Thymus (tissue), 11 donors: ENCODE results near the gene GGPS1. TPM values are rescaled to one million over a fixed set of nuclear protein-coding genes. Genes with fewer than 3 reads are reported as not detected.
"Not testable (repeated sequence)": the region's sequence is repeated elsewhere in the genome, so short reads cannot be mapped to it uniquely, and the experiment has no call there.

Experiments
- DNase-seq, 9 donors: peaks; one replicate each; pipeline ENCODE4 v3.0.0-alpha.2; 2013; ENCODE audit warnings: low spot score in 9 of 9, low read depth in 6 of 9, missing footprints in 1 of 9
- H3K27ac ChIP-seq, 2 donors: one replicate each; pipeline ENCODE4 v1.5.1; 2013; ENCODE audit warnings: control low read depth in 1 of 2, low read depth in 1 of 2, low read length in 1 of 2, mild to moderate bottlenecking in 1 of 2, moderate library complexity in 1 of 2
- H3K27me3 ChIP-seq, 2 donors: one replicate each; pipeline ENCODE4 v1.5.1; 2013; ENCODE audit warnings: low read length in 1 of 2; ENCODE audit not compliant: control insufficient read depth in 2 of 2, insufficient read depth in 1 of 2
- H3K36me3 ChIP-seq, 2 donors: one replicate each; pipeline ENCODE4 v1.5.1; 2013; ENCODE audit warnings: low read length in 1 of 2, mild to moderate bottlenecking in 1 of 2, moderate library complexity in 1 of 2; ENCODE audit not compliant: control insufficient read depth in 2 of 2, insufficient read depth in 2 of 2
- H3K4me1 ChIP-seq, 2 donors: one replicate each; pipeline ENCODE4 v1.5.1; 2013; ENCODE audit warnings: low read length in 2 of 2; ENCODE audit not compliant: control insufficient read depth in 2 of 2, insufficient read depth in 2 of 2
- H3K4me3 ChIP-seq, 2 donors: one replicate each; pipeline ENCODE4 v1.5.1; 2013; ENCODE audit warnings: low read length in 2 of 2, control low read depth in 1 of 2, mild to moderate bottlenecking in 1 of 2
- H3K9me3 ChIP-seq, 2 donors: one replicate each; pipeline ENCODE4 v1.5.1; 2013; ENCODE audit warnings: low read length in 1 of 2, mild to moderate bottlenecking in 1 of 2; ENCODE audit not compliant: control insufficient read depth in 2 of 2, insufficient read depth in 1 of 2
- WGBS: extraction: QIAGEN DNeasy Blood & Tissue Kit; methylation state at CpG from one replicate; pipeline ENCODE4 v1.1.7; 2013; 5-methylcytosine and 5-hydroxymethylcytosine counted together
- polyA plus RNA-seq: library from polyadenylated mRNA; stranded (reverse); fragments of 200-250 nt; gene quantifications from one replicate; pipeline ENCODE4 v1.2.3, GENCODE V29; 2013
- total RNA-seq: library from RNA; stranded (reverse); fragments of 120-200 nt; gene quantifications from one replicate; pipeline ENCODE4 v1.2.4, GENCODE V29; 2013
- donor health status: healthy.

Gene GGPS1
- total and polyA plus RNA-seq, 2 donors: 29.8 to 44.1 TPM

DNA sequence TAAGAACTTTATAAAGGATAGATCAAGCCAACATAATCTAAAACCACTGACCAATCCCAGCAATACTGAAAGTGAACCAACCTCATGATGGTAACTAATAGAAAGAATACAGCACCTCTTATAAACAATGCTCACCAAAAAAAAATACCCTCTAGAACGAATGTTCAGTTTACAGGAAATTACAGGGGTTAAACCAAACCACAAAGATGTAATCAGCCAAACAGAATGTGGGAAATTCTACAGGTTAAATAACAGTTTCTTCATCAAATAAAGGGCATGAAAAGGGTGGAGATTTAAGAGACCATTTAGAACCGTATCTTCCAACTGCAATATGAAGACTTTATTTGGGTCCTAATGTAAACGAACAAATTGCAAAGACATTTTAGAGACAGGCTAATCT, 30.8 kb upstream of the GGPS1 start:
- H3K27me3 ChIP-seq: no peaks in the 10 kb centered on the region
- peak in 5 of 9 donors; percentile 33 to 76 (median 45) for DNase-seq
- 3% methylated on average over 3 of the region's 3 CpGs for WGBS
- H3K4me1 ChIP-seq: peaks cover 12 to 19% of the 10 kb centered on the region in 2 donors
- H3K4me3 ChIP-seq: no peak overlapping the region
- no peaks in the 10 kb centered on the region for H3K36me3 ChIP-seq
- H3K9me3 ChIP-seq: peaks cover 0 to 13% of the 10 kb centered on the region in 2 donors
- peak overlapping the region in 1 of 2 donors; percentile 52 for H3K27ac ChIP-seq

DNA sequence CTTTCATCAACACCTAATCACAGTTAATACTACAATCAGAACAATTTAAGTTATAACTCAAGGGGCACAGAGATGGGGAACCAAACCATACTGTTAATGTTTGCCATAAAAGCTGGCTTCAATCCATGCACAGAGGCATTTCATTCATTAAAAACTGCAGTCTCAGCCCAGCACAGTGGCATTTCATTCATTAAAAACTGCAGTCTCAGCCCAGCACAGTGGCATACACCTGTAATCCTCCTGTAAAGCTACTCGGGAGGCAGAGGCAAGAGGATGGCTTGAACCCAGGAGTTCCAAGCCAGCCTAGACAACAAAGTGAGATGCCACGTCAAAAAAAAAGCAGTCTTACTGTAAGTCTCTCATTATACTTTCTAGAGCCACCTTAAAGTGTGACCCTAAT, 29.6 kb upstream of the GGPS1 start:
- Histone ChIP-seq H3K27me3 (no peaks in the 10 kb centered on the region), H3K4me1 (peaks cover 12 to 19% of the 10 kb centered on the region in 2 donors), H3K9me3 (peaks cover 0 to 13% of the 10 kb centered on the region in 2 donors), H3K4me3 (no peak overlapping the region), H3K36me3 (no peaks in the 10 kb centered on the region), H3K27ac (no peak overlapping the region)
- WGBS: 10% methylated on average over 2 of the region's 2 CpGs
- DNase-seq: peak in 1 of 9 donors; percentile 37

DNA sequence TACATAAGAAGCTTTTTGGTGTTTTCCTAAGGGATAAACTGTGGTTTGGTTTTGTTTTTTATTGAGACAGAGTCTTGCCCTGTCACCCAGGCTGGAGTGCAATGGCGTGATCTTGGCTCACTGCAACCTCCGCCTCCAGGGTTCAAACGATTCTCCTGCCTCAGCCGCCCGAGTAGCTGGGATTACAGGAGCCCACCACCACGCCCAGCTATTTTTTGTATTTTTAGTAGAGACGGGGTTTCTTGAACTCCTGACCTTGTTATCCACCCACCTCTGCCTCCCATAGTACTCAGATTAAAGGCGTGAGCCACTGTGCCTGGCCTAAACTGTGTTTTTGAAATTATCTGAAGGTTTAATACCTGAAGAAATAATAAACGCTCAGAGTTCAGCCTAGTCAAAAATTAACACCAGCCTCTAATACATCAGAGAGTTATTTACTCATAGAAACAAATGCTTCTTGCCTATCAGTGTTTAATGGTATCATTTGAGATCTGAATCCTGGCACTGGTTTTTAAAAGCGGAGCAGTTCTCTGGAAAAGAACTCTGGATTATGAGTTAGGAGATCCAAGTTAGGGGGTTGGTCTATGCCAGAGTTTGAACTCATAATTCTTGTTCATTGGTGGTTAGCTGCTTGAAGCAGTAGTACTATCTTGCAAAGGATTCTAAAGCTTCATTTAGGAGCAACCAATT, 29.1 kb upstream of the GGPS1 start:
- 90% methylated on average over 10 of the region's 10 CpGs for WGBS
- H3K27ac ChIP-seq: no peak overlapping the region
- peaks cover 12 to 22% of the 10 kb centered on the region in 2 donors for H3K4me1 ChIP-seq
- DNase-seq: no peak
- H3K27me3 ChIP-seq: no peaks in the 10 kb centered on the region
- H3K4me3 ChIP-seq: no peak overlapping the region
- H3K36me3 ChIP-seq: no peaks in the 10 kb centered on the region
- H3K9me3 ChIP-seq: peaks cover 0 to 13% of the 10 kb centered on the region in 2 donors

- peaks cover 0 to 6% of the 10 kb centered on the region in 2 donors for H3K36me3 ChIP-seq
- H3K27ac ChIP-seq: no peak overlapping the region
- H3K4me1 ChIP-seq: peaks cover 16 to 29% of the 10 kb centered on the region in 2 donors
- no peaks in the 10 kb centered on the region for H3K9me3 ChIP-seq
- H3K4me3 ChIP-seq: no peak overlapping the region
- 88% methylated on average over 1 of the region's 1 CpG for WGBS
- H3K27me3 ChIP-seq: no peaks in the 10 kb centered on the region
- DNase-seq: no peak
These were observed 26.2 kb upstream of the GGPS1 start for GRCh38 chr1:235302143-235302542.

GRCh38 chr1:235304549-235305451, 23.6 kb upstream of the GGPS1 start:
- no peaks in the 10 kb centered on the region for H3K27me3 ChIP-seq
- 26% methylated on average over 6 of the region's 6 CpGs for WGBS
- H3K4me1 ChIP-seq: peaks cover 12 to 19% of the 10 kb centered on the region in 2 donors
- H3K36me3 ChIP-seq: peaks cover 0 to 9% of the 10 kb centered on the region in 2 donors
- DNase-seq: peak in 1 of 9 donors; percentile 37
- H3K4me3 ChIP-seq: no peak overlapping the region
- H3K9me3 ChIP-seq: no peaks in the 10 kb centered on the region
- H3K27ac ChIP-seq: no peak overlapping the region

DNA sequence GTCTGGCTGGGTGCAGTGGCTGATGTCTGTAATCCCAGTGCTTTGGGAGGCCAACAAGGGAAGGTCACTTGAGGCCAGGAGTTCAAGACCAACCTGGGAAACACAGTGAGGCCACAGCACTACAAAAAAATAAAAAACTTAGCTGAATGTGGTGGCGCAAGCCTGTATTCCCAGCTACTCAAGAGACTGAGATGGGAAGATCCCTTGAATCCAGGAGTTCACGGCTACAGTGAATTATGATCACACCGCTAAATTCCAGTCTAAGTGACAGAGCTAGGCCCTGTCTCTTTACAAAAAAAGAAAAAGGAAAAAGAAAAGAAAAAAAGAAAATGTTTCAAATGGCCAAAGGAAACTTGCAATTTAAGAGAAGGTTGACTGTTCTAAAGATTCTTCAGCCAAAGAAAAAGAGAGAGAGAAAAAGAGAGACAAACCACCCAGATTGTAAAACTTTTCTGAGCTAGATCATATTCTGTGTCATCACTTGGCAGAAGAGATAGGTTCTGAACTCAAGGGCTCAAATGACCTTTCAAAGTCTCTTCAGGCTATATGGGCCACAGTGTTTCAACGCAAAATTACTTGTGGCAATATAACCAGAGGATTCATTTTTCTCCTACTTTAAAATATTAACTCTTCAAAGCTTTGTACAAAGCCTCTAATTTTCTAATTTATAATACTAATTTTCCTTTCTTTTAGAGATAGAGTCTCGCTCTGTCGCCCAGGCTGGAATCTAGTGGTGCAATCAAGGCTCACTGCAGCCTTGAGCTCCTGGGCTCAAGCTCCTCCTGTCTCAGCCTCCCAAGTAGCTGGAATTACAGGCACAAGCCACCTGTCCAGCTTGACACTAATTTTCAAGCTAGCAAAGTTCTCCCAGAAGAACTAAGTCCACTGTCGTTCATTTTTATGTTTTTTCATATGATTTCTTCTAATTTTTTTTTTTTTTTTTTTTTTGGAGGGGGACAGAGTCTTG, 20.9 kb upstream of the GGPS1 start:
- Histone ChIP-seq H3K27me3 (no peaks in the 10 kb centered on the region), H3K27ac (no peak overlapping the region), H3K4me1 (peaks cover 8 to 16% of the 10 kb centered on the region in 2 donors), H3K36me3 (peaks cover 3 to 16% of the 10 kb centered on the region in 2 donors), H3K9me3 (no peaks in the 10 kb centered on the region), H3K4me3 (no peak overlapping the region)
- no peak for DNase-seq
- WGBS: 92% methylated on average over 7 of the region's 7 CpGs

DNA sequence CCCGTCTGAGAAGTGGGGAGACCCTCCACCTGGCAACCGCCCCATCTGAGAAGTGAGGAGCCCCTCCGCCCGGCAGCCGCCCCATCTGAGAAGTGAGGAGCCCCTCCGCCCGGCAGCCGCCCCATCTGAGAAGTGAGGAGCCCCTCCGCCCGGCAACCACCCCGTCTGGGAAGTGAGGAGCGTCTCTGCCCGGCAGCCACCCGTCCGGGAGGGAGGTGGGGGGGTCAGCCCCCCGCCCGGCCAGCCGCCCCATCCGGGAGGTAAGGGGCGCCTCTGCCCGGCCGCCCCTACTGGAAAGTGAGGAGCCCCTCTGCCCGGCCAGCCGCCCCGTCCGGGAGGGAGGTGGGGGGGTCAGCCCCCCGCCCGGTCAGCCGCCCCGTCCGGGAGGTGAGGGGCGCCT, 19.2 kb upstream of the GGPS1 start:
- H3K4me3 ChIP-seq, H3K27me3 ChIP-seq, H3K27ac ChIP-seq, DNase-seq, H3K9me3 ChIP-seq: not testable (repeated sequence)
- Histone ChIP-seq H3K4me1 (peaks cover 8 to 22% of the 10 kb centered on the region in 2 donors), H3K36me3 (peaks cover 3 to 16% of the 10 kb centered on the region in 2 donors)
- WGBS: 93% methylated on average over 24 of the region's 32 CpGs

- Histone ChIP-seq H3K27me3 (no peaks in the 10 kb centered on the region), H3K9me3 (no peaks in the 10 kb centered on the region), H3K36me3 (peaks cover 4 to 11% of the 10 kb centered on the region in 2 donors), H3K4me3 (no peak overlapping the region), H3K4me1 (peaks cover 2 to 11% of the 10 kb centered on the region in 2 donors), H3K27ac (peak overlapping the region; percentile 35 to 65)
- no peak for DNase-seq
- 75% methylated on average over 6 of the region's 6 CpGs for WGBS
These were observed 15.1 kb upstream of the GGPS1 start for GRCh38 chr1:235313262-235313661.
